Esophagus muscularis mucosa (tissue), 4 donors: Measurements from ENCODE around the gene CAPS. TPM values are rescaled to one million over a fixed set of nuclear protein-coding genes. Genes with fewer than 3 reads are reported as not detected.
"Not testable (repeated sequence)": the region's sequence is repeated elsewhere in the genome, so short reads cannot be mapped to it uniquely, and the experiment has no call there.

Source experiments
- DNase-seq: peaks from one replicate; pipeline ENCODE4 v3.0.0-alpha.2; 2017; ENCODE audit errors: extremely low spot score
- H3K27ac ChIP-seq, 4 donors: fragments of 200-600 bp; sonication (generic); replicated peaks in 1 of 4; 1 replicate in 3 of 4; 2 replicates in 1 of 4; pipeline ENCODE4 v1.5.1; 2016 to 2019; ENCODE audit warnings: mild to moderate bottlenecking in 1 of 4
- H3K27me3 ChIP-seq, 4 donors: fragments of 200-600 bp; sonication (generic); one replicate each; pipeline versions ENCODE4 v1.5.1 to v1.6.0; 2016 to 2019
- H3K36me3 ChIP-seq, 4 donors: fragments of 200-600 bp; sonication (generic); one replicate each; pipeline ENCODE4 v1.5.1; 2016 to 2019
- H3K4me1 ChIP-seq, 4 donors: fragments of 200-600 bp; sonication (generic); one replicate each; pipeline ENCODE4 v1.5.1; 2016 to 2019
- H3K4me3 ChIP-seq, 4 donors: fragments of 200-600 bp; sonication (generic); 1 replicate in 2 of 4; 2 replicates in 2 of 4; pipeline ENCODE4 v1.5.1; 2016 to 2019; ENCODE audit warnings: mild to moderate bottlenecking in 4 of 4, moderate library complexity in 1 of 4
- H3K9me3 ChIP-seq, 4 donors: fragments of 200-600 bp; sonication (generic); 1 replicate in 3 of 4; 2 replicates in 1 of 4; pipeline ENCODE4 v1.5.1; 2016 to 2019
- EP300 ChIP-seq: sonication (generic); formaldehyde crosslinking; IDR thresholded peaks from one replicate; pipeline ENCODE4 v1.6.1; 2017; ENCODE audit warnings: antibody characterized with exemption
- POLR2A ChIP-seq: fragments of 450-650 bp; IDR thresholded peaks from one replicate; pipeline ENCODE4 v1.6.1; 2017; ENCODE audit warnings: antibody characterized with exemption, moderate library complexity, mild to moderate bottlenecking, low read depth
- POLR2AphosphoS5 ChIP-seq, 2 donors: sonication (generic); formaldehyde crosslinking; IDR thresholded peaks; one replicate each; pipeline ENCODE4 v1.6.1; 2017; ENCODE audit warnings: antibody characterized with exemption in 2 of 2
- WGBS: methylation state at CpG from one replicate; pipeline ENCODE4 v1.1.5; 2018; 5-methylcytosine and 5-hydroxymethylcytosine counted together
- intact Hi-C: fragments of 100-400 bp; cut with DNase I; formaldehyde crosslinking; loops from one replicate; pipeline ENCODE4 v1.15.1; 2023
- total RNA-seq, 4 donors: library from RNA; depleted of rRNA; stranded (reverse); fragments of >200 nt; gene quantifications; one replicate each; pipeline versions ENCODE4 v1.1.0 to v1.2.1, GENCODE V29; 2016
- TF ChIP-seq, protein P1 (sequence below), 3 experiments: fragments of 200-600 bp in 2 of 3; fragments of 450-650 bp in 1 of 3; sonication (generic) in 2 of 3; IDR thresholded peaks; one replicate each; pipeline ENCODE4 v1.5.1; 2017 to 2019; ENCODE audit warnings: antibody characterized with exemption in 3 of 3, mild to moderate bottlenecking in 2 of 3, moderate library complexity in 1 of 3

CAPS gene
- total RNA-seq, 4 donors from 2014 or later: 5.5 to 16.1 (median 15.2) TPM

DNA sequence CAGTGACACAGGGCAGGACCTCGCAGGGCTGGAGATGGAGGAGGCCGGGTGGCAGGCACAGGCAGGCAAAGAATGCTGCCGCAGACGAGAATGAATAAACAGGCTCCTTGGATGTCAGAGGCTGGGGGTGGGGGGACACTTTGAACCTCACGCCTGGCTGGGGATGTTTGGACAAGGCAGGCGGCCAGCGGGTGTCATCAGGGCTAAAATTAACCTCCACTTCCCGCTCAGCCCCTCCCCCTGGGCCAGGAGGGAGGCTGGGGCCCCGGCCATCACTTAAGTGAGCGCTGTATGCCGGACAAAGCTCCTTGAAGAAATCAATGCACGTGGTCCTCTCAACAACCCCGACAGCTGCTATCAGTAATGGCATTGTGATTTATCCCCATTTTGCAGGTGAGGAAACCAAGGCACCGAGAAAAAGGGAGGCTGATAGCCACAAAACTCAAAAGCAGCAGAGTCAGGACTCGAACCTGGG, 33.4 kb upstream of the CAPS start:
- TF ChIP-seq POLR2A (no peak), EP300 (peak; percentile 66), POLR2AphosphoS5 (IDR thresholded peaks at IDR 0.05) (peak; percentile 79 to 81)
- TF ChIP-seq, protein P1, sequence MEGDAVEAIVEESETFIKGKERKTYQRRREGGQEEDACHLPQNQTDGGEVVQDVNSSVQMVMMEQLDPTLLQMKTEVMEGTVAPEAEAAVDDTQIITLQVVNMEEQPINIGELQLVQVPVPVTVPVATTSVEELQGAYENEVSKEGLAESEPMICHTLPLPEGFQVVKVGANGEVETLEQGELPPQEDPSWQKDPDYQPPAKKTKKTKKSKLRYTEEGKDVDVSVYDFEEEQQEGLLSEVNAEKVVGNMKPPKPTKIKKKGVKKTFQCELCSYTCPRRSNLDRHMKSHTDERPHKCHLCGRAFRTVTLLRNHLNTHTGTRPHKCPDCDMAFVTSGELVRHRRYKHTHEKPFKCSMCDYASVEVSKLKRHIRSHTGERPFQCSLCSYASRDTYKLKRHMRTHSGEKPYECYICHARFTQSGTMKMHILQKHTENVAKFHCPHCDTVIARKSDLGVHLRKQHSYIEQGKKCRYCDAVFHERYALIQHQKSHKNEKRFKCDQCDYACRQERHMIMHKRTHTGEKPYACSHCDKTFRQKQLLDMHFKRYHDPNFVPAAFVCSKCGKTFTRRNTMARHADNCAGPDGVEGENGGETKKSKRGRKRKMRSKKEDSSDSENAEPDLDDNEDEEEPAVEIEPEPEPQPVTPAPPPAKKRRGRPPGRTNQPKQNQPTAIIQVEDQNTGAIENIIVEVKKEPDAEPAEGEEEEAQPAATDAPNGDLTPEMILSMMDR (IDR thresholded peaks at IDR 0.05): no peak
- 14% methylated on average over 15 of the region's 15 CpGs for WGBS
- peak; percentile 95 for DNase-seq
- peaks cover 0 to 15% (median 0%) of the 10 kb centered on the region in 4 donors for H3K27me3 ChIP-seq
- intact Hi-C loops: no loop called here
- no peaks in the 10 kb centered on the region for H3K36me3 ChIP-seq
- H3K4me3 ChIP-seq: peak overlapping the region in 1 of 4 donors; percentile 2
- H3K27ac ChIP-seq: peak overlapping the region; percentile 77 to 88 (median 86)
- H3K9me3 ChIP-seq: no peaks in the 10 kb centered on the region
- H3K4me1 ChIP-seq: peaks cover 19 to 84% (median 60%) of the 10 kb centered on the region in 4 donors

- intact Hi-C loops: no loop called here
- H3K27ac ChIP-seq: peak overlapping the region; percentile 77 to 88 (median 86)
Measured at GRCh38 chr19:5881543-5882299, 32.3 kb upstream of the CAPS start.

DNA sequence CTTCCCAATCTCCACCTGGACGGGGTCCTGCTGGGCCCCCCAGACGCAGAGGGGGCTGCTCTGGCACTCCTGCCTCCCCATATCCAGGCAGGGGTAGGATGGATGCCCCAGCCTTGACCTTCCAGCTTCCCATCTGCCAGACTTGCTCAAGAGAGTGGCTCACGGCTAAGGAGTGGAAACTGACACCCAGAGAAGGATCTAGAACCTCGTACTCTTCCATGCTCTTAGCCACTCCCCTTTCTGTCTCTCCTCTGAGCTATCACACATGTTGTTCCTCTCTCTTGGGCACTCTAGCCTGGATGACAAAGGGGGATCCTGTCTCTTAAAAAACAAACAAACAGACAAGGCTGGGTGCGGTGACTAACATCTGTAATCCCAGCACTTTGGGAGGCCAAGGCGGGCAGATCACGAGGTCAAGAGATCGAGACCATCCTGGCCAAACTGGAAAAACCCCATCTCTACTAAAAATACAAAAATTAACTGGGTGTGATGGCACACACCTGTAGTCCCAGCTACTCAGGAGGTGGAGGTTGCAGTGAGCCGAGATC, 31.6 kb upstream of the CAPS start:
- H3K36me3 ChIP-seq: no peaks in the 10 kb centered on the region
- DNase-seq: no peak
- H3K27ac ChIP-seq: peak overlapping the region; percentile 77 to 87 (median 84)
- intact Hi-C loops: no loop called here
- H3K9me3 ChIP-seq: no peaks in the 10 kb centered on the region
- peaks cover 19 to 69% (median 56%) of the 10 kb centered on the region in 4 donors for H3K4me1 ChIP-seq
- TF ChIP-seq POLR2A (no peak), POLR2AphosphoS5 (IDR thresholded peaks at IDR 0.05) (no peak), EP300 (no peak)
- TF ChIP-seq, protein P1 (IDR thresholded peaks at IDR 0.05): no peak
- H3K27me3 ChIP-seq: peaks cover 0 to 11% (median 0%) of the 10 kb centered on the region in 4 donors
- WGBS: 71% methylated on average over 9 of the region's 9 CpGs
- no peak overlapping the region for H3K4me3 ChIP-seq

More at GRCh38 chr19:5881543-5882299, 32.3 kb upstream of the CAPS start:
- no peak for DNase-seq
- TF ChIP-seq EP300 (no peak), POLR2AphosphoS5 (IDR thresholded peaks at IDR 0.05) (no peak), POLR2A (no peak)
- TF ChIP-seq, protein P1 (IDR thresholded peaks at IDR 0.05): no peak
- H3K36me3 ChIP-seq: no peaks in the 10 kb centered on the region
- WGBS: 76% methylated on average over 19 of the region's 19 CpGs
- peaks cover 0 to 15% (median 0%) of the 10 kb centered on the region in 4 donors for H3K27me3 ChIP-seq
- no peaks in the 10 kb centered on the region for H3K9me3 ChIP-seq
- H3K4me1 ChIP-seq: peaks cover 19 to 77% (median 58%) of the 10 kb centered on the region in 4 donors
- H3K4me3 ChIP-seq: no peak overlapping the region

- peak in 1 of 2 donors; percentile 19 for TF ChIP-seq POLR2AphosphoS5 (IDR thresholded peaks at IDR 0.05)
- H3K9me3 ChIP-seq, DNase-seq, H3K36me3 ChIP-seq, H3K4me3 ChIP-seq, intact Hi-C loops: not testable (repeated sequence)
- H3K4me1 ChIP-seq: peaks cover 19 to 61% (median 54%) of the 10 kb centered on the region in 4 donors
- peaks cover 0 to 11% (median 0%) of the 10 kb centered on the region in 4 donors for H3K27me3 ChIP-seq
- 65% methylated on average over 13 of the region's 13 CpGs for WGBS
- peak overlapping the region; percentile 77 to 87 (median 84) for H3K27ac ChIP-seq
Measured at GRCh38 chr19:5883157-5883873, 30.7 kb upstream of the CAPS start.

DNA sequence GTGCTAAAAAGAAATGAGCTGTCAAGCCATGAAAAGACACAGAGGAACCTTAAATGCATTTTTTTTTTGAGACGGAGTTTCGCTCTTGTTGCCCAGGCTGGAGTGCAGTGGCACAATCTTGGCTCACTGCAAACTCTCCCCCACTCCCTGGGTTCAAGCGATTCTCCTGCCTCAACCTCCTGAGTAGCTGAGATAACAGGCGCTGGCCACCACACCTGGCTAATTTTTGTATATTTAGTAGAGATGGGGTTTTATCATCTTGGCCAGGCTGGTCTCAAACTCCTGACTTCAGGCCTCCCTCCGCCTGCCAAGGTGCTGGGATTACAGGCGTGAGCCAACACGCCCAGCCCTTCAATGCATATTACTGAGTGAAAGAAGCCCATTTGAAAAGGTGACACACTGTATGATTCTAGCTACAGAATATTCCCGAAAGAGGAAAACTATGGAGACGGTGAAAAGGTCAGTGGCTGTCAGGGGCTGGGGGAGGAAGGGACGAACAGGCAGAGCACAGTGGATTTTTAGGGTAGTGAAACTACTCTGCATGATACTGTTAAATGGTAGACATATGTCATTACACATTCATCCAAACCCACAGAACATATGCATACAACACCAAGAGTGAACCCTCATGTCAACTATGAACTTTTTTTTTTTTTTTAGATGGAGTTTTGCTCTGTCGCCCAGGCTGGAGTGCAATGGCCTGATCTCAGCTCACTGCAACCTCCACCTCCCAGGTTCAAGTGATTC, 29.8 kb upstream of the CAPS start:
- intact Hi-C loops, DNase-seq, H3K9me3 ChIP-seq, H3K27me3 ChIP-seq, H3K4me3 ChIP-seq, H3K36me3 ChIP-seq: not testable (repeated sequence)
- WGBS: 66% methylated on average over 11 of the region's 11 CpGs
- peak overlapping the region; percentile 77 to 87 (median 84) for H3K27ac ChIP-seq
- peaks cover 19 to 57% (median 53%) of the 10 kb centered on the region in 4 donors for H3K4me1 ChIP-seq
